Measurements from ENCODE around the gene CYB5B.

Gene CYB5B

DNA sequence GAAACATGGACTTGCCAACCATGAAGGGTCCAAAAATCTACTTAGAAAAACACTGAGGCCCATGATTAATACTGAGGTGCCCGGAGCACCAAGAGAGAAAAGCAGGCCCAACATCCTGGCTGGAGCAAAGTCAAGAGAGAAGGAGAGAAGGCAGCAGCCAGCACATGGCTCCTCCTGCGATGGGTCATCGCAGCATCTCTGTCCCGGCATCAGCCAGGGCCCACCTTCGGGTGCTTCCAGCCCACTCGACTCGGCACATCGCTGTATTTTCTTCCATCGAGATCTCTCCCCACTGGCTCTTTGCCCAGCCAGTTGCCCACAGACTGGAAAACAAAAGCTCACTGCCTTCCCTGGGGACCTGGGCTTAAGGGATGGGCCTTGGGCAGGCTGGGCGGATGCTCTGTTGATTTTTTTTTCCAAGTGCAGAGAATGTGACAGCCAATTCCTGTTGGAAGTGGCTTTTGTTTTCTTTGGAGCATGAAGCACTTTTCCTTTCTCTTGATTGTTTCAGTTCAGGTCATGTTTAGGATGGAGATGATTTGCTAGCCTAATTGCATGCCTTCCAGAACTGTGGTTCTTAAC lies 58.1 kb downstream of the CYB5B start:
- in situ Hi-C loops (cut with HindIII; ENCODE audit: low sequenced_read_pairs): no loop called here
- TF ChIP-seq, protein P1, sequence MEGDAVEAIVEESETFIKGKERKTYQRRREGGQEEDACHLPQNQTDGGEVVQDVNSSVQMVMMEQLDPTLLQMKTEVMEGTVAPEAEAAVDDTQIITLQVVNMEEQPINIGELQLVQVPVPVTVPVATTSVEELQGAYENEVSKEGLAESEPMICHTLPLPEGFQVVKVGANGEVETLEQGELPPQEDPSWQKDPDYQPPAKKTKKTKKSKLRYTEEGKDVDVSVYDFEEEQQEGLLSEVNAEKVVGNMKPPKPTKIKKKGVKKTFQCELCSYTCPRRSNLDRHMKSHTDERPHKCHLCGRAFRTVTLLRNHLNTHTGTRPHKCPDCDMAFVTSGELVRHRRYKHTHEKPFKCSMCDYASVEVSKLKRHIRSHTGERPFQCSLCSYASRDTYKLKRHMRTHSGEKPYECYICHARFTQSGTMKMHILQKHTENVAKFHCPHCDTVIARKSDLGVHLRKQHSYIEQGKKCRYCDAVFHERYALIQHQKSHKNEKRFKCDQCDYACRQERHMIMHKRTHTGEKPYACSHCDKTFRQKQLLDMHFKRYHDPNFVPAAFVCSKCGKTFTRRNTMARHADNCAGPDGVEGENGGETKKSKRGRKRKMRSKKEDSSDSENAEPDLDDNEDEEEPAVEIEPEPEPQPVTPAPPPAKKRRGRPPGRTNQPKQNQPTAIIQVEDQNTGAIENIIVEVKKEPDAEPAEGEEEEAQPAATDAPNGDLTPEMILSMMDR (IDR thresholded peaks at IDR 0.05; ENCODE audit: low read depth, low read length): no peak
- H3K4me3 ChIP-seq (ENCODE audit: low read depth, low read length): no peak overlapping the region
- DNase-seq (ENCODE audit: low read depth, low spot score): peak; percentile 79

GRCh38 chr16:69483611-69484010 lies 59.2 kb downstream of the CYB5B start:
- H3K4me3 ChIP-seq (ENCODE audit: low read depth, low read length): no peak overlapping the region
- no peak for DNase-seq (ENCODE audit: low read depth, low spot score)
- in situ Hi-C loops (cut with HindIII; ENCODE audit: low sequenced_read_pairs): no loop called here
- TF ChIP-seq, protein P1 (IDR thresholded peaks at IDR 0.05; ENCODE audit: low read depth, low read length): no peak

DNA sequence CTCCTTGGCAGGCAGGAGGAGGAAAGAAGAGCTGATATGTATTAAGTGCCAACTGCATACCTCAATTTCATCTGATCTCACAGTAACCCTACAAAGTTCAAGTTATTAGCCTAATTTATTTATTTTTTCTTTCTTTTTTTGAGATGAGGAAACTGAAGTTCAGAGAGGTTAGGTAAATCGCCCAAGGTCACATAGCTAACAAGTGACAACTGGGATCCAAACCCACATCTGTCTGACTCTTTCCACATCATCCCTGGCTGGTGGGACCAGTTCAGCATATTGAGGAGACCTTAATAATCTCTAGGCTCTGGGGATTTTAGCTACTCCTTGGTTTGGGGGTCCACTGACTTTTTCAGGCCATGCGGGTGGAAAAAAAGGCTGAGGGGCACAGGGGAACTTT lies 60.9 kb downstream of the CYB5B start:
- no peak overlapping the region for H3K4me3 ChIP-seq (ENCODE audit: low read depth, low read length)
- in situ Hi-C loops (cut with HindIII; ENCODE audit: low sequenced_read_pairs): no loop called here
- TF ChIP-seq, protein P1 (IDR thresholded peaks at IDR 0.05; ENCODE audit: low read depth, low read length): no peak
- DNase-seq (ENCODE audit: low read depth, low spot score): no peak

DNA sequence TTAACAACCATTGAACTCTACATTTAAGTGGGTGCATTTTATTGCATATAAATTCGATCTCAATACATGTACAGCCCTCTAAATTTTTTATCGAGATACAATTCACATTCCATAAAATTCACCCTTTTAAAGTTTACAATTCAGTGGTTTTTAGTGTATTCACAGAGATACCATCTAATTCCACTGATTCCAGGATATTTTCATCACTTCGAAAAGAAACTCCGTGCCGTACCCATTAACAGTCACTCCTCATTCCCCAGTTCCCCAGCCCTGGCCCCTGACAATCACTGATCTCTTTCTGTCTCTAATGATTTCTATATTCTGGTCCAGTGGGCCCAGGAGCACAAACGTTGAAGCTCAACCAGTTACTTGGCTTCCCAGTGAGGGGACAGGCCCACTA lies 61.4 kb downstream of the CYB5B start:
- TF ChIP-seq, protein P1 (IDR thresholded peaks at IDR 0.05; ENCODE audit: low read depth, low read length): no peak
- H3K4me3 ChIP-seq (ENCODE audit: low read depth, low read length): no peak overlapping the region
- in situ Hi-C loops (cut with HindIII; ENCODE audit: low sequenced_read_pairs): no loop called here
- no peak for DNase-seq (ENCODE audit: low read depth, low spot score)

DNA sequence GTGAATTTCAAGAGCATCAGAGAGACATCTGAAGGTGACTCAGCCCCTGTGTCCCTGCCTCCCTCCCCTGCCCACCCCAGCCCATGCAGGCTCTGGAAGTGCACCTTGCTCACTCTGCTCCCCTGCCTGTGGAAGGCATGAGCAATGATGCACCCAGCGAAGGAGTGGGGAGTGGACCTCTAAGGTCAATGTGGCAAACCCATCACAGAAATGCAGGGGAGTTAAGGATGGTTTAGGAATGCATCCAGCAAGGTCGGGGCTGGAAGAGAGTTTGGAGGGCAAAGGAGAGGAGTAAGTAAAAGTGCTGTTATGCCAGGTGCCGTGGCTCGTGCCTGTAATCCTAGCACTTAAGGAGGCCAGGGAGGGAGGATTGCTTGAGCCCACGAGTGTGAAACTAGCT lies 61.9 kb downstream of the CYB5B start:
- H3K4me3 ChIP-seq (ENCODE audit: low read depth, low read length): no peak overlapping the region
- no peak for DNase-seq (ENCODE audit: low read depth, low spot score)
- TF ChIP-seq, protein P1 (IDR thresholded peaks at IDR 0.05; ENCODE audit: low read depth, low read length): no peak
- in situ Hi-C loops (cut with HindIII; ENCODE audit: low sequenced_read_pairs): no loop called here

DNA sequence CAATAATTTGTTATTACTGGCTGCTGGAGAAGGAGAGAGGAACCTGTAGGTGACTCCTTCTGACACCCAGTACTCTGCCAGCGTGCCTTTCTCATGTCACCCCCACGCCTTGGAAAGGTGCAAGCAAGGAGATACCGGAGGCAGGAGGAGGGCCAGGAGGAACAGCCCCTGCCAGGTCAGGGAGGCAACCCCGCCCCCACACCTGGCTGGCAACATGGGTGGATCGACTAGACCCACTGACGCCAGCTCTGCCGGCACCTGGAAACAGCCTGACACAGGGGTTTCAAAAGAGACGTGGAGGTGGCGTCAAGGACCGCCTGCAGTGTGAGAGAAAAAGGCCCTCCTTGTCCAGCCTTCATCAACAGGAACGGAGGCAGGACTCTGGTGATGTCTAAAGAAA lies 62.3 kb downstream of the CYB5B start:
- no peak for DNase-seq (ENCODE audit: low read depth, low spot score)
- H3K4me3 ChIP-seq (ENCODE audit: low read depth, low read length): no peak overlapping the region
- in situ Hi-C loops (cut with HindIII; ENCODE audit: low sequenced_read_pairs): no loop called here
- TF ChIP-seq, protein P1 (IDR thresholded peaks at IDR 0.05; ENCODE audit: low read depth, low read length): no peak
